Sciatic nerve (tissue), 2 donors: ENCODE measurements around the gene PLEKHH1. TPM values are rescaled to one million over a fixed set of nuclear protein-coding genes. Genes with fewer than 3 reads are reported as not detected.
"Not testable (repeated sequence)": the region's sequence is repeated elsewhere in the genome, so short reads cannot be mapped to it uniquely, and the experiment has no call there.

Experiments
- ATAC-seq: fragments of 200-7000 bp; cut with Tn5 transposase; one replicate; pipeline ENCODE4 v1.9.1; 2020; ENCODE audit warnings: mild to moderate bottlenecking, moderate library complexity
- DNase-seq: peaks from one replicate; pipeline ENCODE4 v3.0.0-alpha.2; 2020; ENCODE audit warnings: low spot score
- intact Hi-C: fragments of 100-400 bp; cut with DNase I; formaldehyde crosslinking; loops from one replicate; pipeline ENCODE4 v1.14.2; 2022
- total RNA-seq: library from RNA; stranded (reverse); fragmentation: NEBNext Ultra II Directional; extraction: Animal tissue kit (Norgen Biotek cat#: 25700); gene quantifications from one replicate; pipeline ENCODE4 v1.2.1, GENCODE V29; 2021
- donor health status: DM: no; HTN: no; CAD: no.
- donor health status: DM: no; HTN: no; CAD: no.

The PLEKHH1 gene
- total RNA-seq, 1 donor from 2014 or later = 6.1 TPM

DNA sequence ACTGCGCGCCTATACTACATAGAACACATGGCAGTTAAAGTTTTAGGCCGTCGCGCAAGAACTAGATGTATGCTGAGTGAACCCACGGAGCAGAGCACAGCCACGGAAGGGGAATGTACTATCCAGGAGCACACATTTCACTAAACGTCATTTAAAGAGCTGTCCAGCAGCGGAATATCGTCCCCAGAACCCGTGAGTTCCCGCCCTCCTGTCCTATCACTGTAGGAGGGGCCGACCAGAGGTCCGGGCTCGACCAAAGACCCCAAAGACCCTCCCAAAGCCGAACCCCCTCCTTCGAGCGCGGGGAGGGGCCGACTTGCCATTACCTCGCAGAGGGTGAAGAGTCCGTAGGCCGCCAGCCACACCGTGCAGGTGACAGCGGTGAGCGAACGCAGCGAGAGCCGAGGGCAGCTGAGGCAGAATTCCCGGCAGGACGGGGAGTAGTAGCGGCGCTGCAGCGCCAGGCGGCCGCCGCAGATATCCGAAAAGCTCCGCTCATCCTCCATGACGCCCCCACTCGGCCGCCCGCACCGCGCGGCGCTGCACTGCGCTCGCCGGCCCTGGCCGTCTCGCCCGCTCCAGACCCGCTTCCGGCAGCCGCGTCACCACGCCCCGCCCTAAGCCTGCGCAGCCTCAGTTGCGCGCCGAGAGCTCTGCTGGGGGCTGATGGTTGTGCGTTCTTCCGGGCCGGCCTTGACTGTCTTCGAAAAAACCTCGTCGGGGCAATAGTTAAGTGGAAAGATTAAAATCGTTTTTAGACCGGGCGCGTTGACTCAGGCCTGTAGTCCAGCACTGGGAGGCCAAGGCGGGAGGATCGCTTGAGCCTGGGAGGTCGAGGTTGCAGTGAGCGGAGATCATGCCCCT lies 66.8 kb downstream of the PLEKHH1 start, which contains the start of gene PIGH:
Gene PIGH (minus strand): TSS at position 571 of the 864 bp plus-strand sequence. CDS start 65 bp downstream, at position 506.
- intact Hi-C loops = no loop called here
- DNase-seq (peak; percentile 94), ATAC-seq (peak; percentile 99)

GRCh38 chr14:67600562-67600974 lies 67.5 kb downstream of the PLEKHH1 start:
- intact Hi-C loops, ATAC-seq: not testable (repeated sequence)

DNA sequence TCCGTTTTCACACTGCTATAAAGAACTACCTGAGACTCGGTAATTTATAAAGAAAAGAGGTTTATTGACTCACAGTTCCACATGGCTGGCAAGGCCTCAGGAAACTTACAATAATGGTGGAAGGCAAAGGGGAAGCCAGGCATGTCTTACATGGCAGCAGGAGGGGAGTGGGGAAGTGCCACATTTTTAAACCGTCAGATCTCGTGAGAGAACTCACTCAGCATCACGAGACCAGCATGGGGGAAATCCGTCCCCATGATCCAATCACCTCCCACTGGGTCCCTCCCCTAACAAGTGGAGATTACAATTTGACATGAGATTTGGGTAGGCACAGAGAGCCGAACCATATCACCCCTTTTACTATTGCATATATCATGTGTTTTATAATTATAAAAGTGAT lies 69.0 kb downstream of the PLEKHH1 start:
- intact Hi-C loops = no loop called here
- no peak for ATAC-seq
- DNase-seq = no peak

More at GRCh38 chr14:67600562-67600974, 67.5 kb downstream of the PLEKHH1 start:
- DNase-seq = not testable (repeated sequence)

- ATAC-seq (no peak), DNase-seq (no peak)
- intact Hi-C loops = no loop called here
These were observed 70.0 kb downstream of the PLEKHH1 start for GRCh38 chr14:67602995-67603545.

DNA sequence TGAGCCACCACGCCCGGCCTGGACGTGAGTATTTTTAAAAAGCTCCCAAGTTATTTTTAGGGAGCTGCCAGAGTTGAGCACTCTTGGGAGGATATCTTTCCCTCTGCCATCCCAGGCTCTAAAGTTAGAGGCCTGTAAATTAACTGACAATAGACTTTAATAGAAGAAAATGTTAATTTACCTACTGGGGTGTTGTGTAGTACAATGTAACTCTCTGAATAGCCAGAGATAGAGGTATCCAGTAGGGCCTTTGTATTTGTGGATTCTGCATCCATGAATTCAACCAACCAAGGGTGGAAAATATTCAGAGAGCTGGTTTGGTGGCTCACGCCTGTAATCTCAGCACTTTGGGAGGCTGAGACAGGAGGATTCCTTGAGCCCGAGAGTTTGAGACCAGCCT lies 74.6 kb downstream of the PLEKHH1 start:
- intact Hi-C loops = no loop called here
- ATAC-seq (no peak), DNase-seq (no peak)

- DNase-seq (no peak), ATAC-seq (no peak)
- intact Hi-C loops = no loop called here
These were observed 76.7 kb downstream of the PLEKHH1 start for GRCh38 chr14:67609642-67610310.

- DNase-seq (no peak), ATAC-seq (no peak)
- intact Hi-C loops = no loop called here
These were observed 77.4 kb downstream of the PLEKHH1 start for GRCh38 chr14:67610491-67610890.

GRCh38 chr14:67618617-67619063 lies 85.5 kb downstream of the PLEKHH1 start:
- DNase-seq = no peak
- intact Hi-C loops = no loop called here
- peak; percentile 74 for ATAC-seq

GRCh38 chr14:67619446-67620216 lies 86.5 kb downstream of the PLEKHH1 start, which contains the start of gene ARG2:
Gene ARG2 (plus strand): TSS chr14:67619920. CDS start chr14:67619978, 58 bp downstream.
- intact Hi-C loops = no loop called here
- peak; percentile 97 for DNase-seq

GRCh38 chr14:67620217-67620785 lies 87.2 kb downstream of the PLEKHH1 start:
- intact Hi-C loops = no loop called here
- peak; percentile 59 for DNase-seq
- peak; percentile 4 for ATAC-seq

More at GRCh38 chr14:67619446-67620216, 86.5 kb downstream of the PLEKHH1 start, which contains the start of gene ARG2:
- peak; percentile 98 for ATAC-seq

DNA sequence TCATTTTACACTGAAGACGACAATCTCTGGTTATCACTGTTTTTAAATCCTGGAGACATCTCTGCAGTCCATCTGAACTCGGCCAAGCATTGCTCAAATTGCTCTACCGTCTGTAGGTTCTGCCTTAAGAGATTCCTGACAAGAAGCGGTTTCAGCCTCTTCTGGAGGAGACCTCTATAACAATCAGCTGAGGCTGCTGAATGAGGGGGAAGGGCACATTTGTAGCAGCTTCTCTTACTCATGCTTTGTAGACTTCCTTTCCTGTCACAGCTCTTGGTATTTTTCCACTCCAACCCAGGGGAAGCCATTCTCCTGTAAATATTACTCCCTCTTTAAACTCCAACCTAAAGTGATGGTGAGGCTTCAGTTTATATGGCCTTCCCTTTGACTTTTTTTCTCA lies 89.6 kb downstream of the PLEKHH1 start:
- ATAC-seq (no peak), DNase-seq (no peak)
- intact Hi-C loops = no loop called here

DNA sequence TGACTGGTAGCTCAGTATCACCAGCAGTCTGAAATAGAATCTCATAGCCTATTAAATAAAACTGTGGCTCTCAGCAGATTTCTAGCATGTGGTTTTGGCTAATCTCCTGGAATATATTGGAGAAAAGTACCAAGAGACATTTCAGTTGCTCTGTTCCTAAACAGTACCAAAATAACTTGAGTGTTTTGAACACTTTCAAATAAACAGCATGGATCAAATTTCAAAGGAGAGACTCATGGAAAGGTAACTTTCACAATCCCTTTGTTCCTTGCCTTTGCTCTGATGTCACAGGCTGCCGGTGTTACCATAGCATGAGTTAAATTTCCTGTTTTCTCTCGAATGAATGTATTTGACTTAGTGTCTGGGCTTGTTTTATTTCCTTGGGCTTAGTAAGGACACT lies 90.0 kb downstream of the PLEKHH1 start:
- ATAC-seq (no peak), DNase-seq (no peak)
- intact Hi-C loops = no loop called here

DNA sequence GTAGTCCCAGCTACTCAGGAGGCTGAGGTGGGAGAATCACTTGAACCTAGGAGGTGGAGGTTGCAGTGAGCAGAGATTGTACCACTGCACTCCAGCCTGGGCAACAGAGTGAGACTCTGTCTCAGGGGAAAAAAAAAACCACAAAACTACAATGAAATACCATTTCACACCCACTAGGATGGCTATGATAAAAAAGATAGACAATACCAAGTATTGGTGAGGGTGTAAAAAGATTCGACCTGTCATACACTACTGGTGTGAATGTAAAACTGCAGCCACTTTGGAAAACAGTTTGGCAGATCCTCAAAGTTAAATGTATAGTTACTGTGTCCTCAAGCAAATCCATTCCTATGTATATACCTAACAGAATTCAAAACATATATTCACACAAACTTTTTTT lies 93.0 kb downstream of the PLEKHH1 start:
- ATAC-seq, intact Hi-C loops, DNase-seq: not testable (repeated sequence)

DNA sequence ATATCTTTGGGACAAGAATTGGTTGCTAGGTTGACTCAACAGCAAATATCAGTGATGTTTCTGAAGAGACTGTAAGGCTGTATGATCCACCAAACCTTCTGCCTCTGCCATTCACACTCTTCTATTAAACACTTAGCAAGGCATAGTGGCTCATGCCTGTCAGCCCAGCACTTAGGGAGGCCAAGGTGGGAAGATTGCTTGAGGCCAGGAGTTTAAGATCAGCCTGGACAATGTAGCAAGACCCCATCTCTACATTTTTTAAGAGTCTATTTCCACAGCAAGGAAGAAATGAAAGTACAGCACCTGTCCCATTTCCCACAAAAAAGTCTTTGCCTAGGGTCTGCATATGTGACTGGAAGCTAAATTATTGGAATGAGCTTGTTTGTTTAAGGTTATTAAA lies 94.4 kb downstream of the PLEKHH1 start:
- no peak for DNase-seq
- no peak for ATAC-seq
- intact Hi-C loops = no loop called here

- intact Hi-C loops = no loop called here
- DNase-seq = no peak
- no peak for ATAC-seq
These were observed 97.1 kb downstream of the PLEKHH1 start for GRCh38 chr14:67630186-67630585.

DNA sequence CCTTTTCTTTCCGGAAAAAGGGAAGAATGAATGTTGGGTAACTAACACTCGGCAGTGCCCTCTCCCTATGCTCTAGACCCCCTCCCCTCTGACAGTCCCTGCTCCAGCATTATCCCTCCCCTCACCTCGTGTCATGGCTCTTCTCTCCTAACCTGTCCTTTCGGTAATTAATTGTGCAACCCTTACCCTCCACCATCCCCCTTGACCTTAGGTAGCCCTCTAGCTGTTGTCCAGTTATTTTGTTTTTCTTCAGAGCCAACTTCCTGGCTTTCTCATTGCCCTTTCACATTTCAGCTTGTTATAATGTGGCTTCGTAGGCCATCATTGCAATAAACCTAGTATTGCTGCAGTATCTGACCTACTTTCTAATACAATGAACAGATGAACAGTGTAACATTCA lies 97.8 kb downstream of the PLEKHH1 start:
- intact Hi-C loops = no loop called here
- DNase-seq (no peak), ATAC-seq (no peak)

DNA sequence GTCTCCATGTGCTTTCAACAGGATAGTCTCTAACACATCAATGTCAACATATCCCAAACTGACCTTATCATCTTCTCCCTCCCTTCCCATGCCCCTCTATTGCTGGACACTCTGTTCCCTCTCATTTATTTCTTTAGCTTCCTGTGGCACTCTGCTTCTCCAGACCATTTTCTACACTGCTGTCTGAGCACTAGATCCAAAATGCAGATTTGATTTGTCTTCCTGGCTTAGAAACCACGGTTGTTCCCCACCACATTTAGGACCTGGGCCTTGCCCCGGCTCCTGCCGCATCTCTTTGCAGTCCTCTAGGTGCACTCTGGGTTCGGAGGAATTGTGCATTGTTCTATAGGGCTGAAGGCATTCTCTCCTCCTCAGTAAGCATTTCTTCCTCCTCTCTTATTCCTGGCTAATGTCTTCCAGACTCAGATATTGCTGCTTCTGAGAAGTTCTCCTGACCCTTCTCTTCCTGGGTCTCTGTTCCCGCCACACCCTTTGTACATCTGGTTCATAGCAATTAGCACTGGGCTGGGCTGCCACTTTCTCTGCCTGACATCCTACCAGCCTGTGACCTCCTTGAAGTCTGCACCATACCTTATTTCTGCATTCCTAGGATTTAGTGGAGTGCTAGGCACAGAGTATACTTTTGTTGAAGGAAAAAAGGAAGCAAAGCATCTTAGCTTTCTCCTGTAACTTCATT lies 100.5 kb downstream of the PLEKHH1 start:
- no peak for ATAC-seq
- no peak for DNase-seq
- intact Hi-C loops = no loop called here

- DNase-seq (no peak), ATAC-seq (no peak)
- intact Hi-C loops = no loop called here
These were observed 103.3 kb downstream of the PLEKHH1 start for GRCh38 chr14:67636361-67636919.
